CD4-positive, alpha-beta memory T cell (primary cell): ENCODE measurements around the gene ASB3. TPM values are rescaled to one million over a fixed set of nuclear protein-coding genes. Genes with fewer than 3 reads are reported as not detected.
A peak's percentile ranks its signal among the peaks of the same experiment; 100 is the strongest.

Experiments
- CTCF ChIA-PET: fragments of 350-600 bp; sonication (Branson Sonifier 250); formaldehyde crosslinking; loops from one replicate; lab custom pipeline; 2021; ENCODE audit warnings: inconsistent platforms; ENCODE audit not compliant: partially characterized antibody; lab: Charles Lee
- POLR2A ChIA-PET: fragments of 350-600 bp; sonication (Branson Sonifier 250); formaldehyde crosslinking; loops from one replicate; lab custom pipeline; 2021; ENCODE audit not compliant: partially characterized antibody; lab: Charles Lee
- DNase-seq, 5 donors: peaks; one replicate each; pipeline versions ENCODE4 v3.0.0 to v3.0.0-alpha.2; 2020 to 2022; ENCODE audit warnings: mixed read lengths in 1 of 5
- H3K27ac ChIP-seq: one replicate; pipeline ENCODE4 v1.7.0; 2013; ENCODE audit warnings: low read depth, low read length
- H3K27me3 ChIP-seq: 2 replicates; pipeline ENCODE4 v1.7.0; 2013; ENCODE audit warnings: mild to moderate bottlenecking, low read length, moderate library complexity; ENCODE audit not compliant: insufficient read depth
- H3K36me3 ChIP-seq: 2 replicates; pipeline ENCODE4 v1.7.0; 2013; ENCODE audit warnings: mild to moderate bottlenecking, low read length, moderate library complexity; ENCODE audit not compliant: insufficient read depth
- H3K4me1 ChIP-seq: 2 replicates; pipeline ENCODE4 v1.7.0; 2013; ENCODE audit warnings: mild to moderate bottlenecking, low read length, moderate library complexity; ENCODE audit not compliant: insufficient read depth
- H3K4me3 ChIP-seq, 2 donors: one replicate each; pipeline ENCODE4 v1.7.0; 2013; ENCODE audit warnings: low read length in 2 of 2, mild to moderate bottlenecking in 1 of 2
- H3K9me3 ChIP-seq, 2 donors: one replicate each; pipeline ENCODE4 v1.7.0; 2013; ENCODE audit warnings: low read length in 2 of 2, control low read depth in 1 of 2; ENCODE audit not compliant: control insufficient read depth in 1 of 2
- H3K27ac Mint-ChIP-seq, 7 donors: one replicate each; pipeline ENCODE4 v1.8.0; 2020 to 2021; ENCODE audit warnings: mixed read lengths in 7 of 7, mild to moderate bottlenecking in 6 of 7, inconsistent platforms in 3 of 7, moderate library complexity in 3 of 7
- H3K27me3 Mint-ChIP-seq, 2 donors: one replicate each; pipeline ENCODE4 v1.8.0; 2020 to 2021; ENCODE audit warnings: mixed read lengths in 2 of 2
- H3K36me3 Mint-ChIP-seq, 2 donors: one replicate each; pipeline ENCODE4 v1.8.0; 2020 to 2021; ENCODE audit warnings: mixed read lengths in 2 of 2, inconsistent platforms in 1 of 2, mild to moderate bottlenecking in 1 of 2
- H3K4me1 Mint-ChIP-seq, 4 donors: one replicate each; pipeline ENCODE4 v1.8.0; 2020 to 2021; ENCODE audit warnings: mixed read lengths in 4 of 4, mild to moderate bottlenecking in 1 of 4
- H3K4me3 Mint-ChIP-seq, 8 donors: one replicate each; pipeline ENCODE4 v1.8.0; 2020 to 2021; ENCODE audit warnings: mixed read lengths in 8 of 8, mild to moderate bottlenecking in 7 of 8, moderate library complexity in 6 of 8, inconsistent platforms in 3 of 8
- H3K9me3 Mint-ChIP-seq, 8 donors: one replicate each; pipeline ENCODE4 v1.8.0; 2020 to 2021; ENCODE audit warnings: mixed read lengths in 8 of 8, mild to moderate bottlenecking in 5 of 8, inconsistent platforms in 3 of 8, moderate library complexity in 1 of 8
- intact Hi-C: fragments of 100-400 bp; cut with micrococcal nuclease; formaldehyde crosslinking; loops from one replicate; pipeline ENCODE4 v1.15.1; 2023
- polyA plus RNA-seq, 2 donors: library from polyadenylated mRNA; unstranded; fragments of 300-500 nt; fragmentation: Illumina TruSeq; gene quantifications; one replicate each; pipeline ENCODE4 v1.2.3, GENCODE V29; 2021
- total RNA-seq, 2 experiments: library from RNA; stranded (reverse); gene quantifications; one replicate each; pipeline ENCODE4 v1.2.3, GENCODE V29; 2021

Gene ASB3
- total and polyA plus RNA-seq, 4 experiments from 2014 or later, result 18.1 to 43.5 (median 34.6) TPM

DNA sequence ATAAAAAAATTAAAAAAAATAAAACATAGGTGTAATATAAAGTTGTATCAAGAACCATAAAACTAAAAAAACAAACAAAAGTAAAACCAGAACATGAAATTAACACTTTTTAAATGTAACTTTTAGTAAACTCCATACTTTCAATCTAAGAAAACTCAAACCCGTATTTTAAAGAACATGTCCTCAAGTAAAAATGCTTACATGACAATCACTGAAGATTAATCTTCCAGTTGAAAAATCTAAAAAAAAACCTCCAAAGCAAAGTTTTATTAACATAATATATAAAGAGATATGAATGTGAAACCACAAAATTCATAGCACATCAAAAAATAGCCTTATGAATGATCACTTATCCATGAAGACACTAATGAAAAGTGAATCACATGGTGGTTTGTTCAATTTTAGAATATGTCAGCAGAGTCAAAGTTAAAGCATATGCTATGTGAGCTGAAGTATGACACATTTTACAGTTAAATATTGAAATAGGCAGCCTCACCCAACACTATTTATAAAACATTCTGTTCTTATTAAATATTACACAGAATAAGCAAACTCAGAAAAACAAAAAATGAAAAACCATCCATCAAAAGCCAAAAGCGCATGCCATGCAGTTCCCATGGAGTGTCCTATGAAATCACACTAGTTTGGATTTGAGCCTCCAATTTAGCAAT, 42.2 kb downstream of the ASB3 start:
- H3K9me3 Mint-ChIP-seq, result no peaks in the 10 kb centered on the region
- ChIA-PET CTCF (interaction anchor here (1.3 kb wide), 2 partner anchors 12 to 29 kb away, joined by 3 to 4 read pairs; no protein-coding TSS in a partner anchor), POLR2A (interaction anchor here (1.6 kb wide), 1 partner anchor 24 kb away, joined by 3 read pairs; no protein-coding TSS in a partner anchor)
- H3K36me3 ChIP-seq, result no peaks in the 10 kb centered on the region
- no peaks in the 10 kb centered on the region for H3K27me3 Mint-ChIP-seq
- peaks cover 0 to 8% (median 5%) of the 10 kb centered on the region in 4 donors for H3K4me1 Mint-ChIP-seq
- no peaks in the 10 kb centered on the region for H3K4me1 ChIP-seq
- intact Hi-C loops, result no loop called here
- H3K27ac ChIP-seq, result no peak overlapping the region
- no peak overlapping the region for H3K4me3 ChIP-seq
- no peak overlapping the region for H3K4me3 Mint-ChIP-seq
- H3K27ac Mint-ChIP-seq, result no peak overlapping the region
- DNase-seq, result no peak
- no peaks in the 10 kb centered on the region for H3K9me3 ChIP-seq
- H3K27me3 ChIP-seq, result no peaks in the 10 kb centered on the region
- H3K36me3 Mint-ChIP-seq, result peaks cover 33 to 48% of the 10 kb centered on the region in 2 donors

DNA sequence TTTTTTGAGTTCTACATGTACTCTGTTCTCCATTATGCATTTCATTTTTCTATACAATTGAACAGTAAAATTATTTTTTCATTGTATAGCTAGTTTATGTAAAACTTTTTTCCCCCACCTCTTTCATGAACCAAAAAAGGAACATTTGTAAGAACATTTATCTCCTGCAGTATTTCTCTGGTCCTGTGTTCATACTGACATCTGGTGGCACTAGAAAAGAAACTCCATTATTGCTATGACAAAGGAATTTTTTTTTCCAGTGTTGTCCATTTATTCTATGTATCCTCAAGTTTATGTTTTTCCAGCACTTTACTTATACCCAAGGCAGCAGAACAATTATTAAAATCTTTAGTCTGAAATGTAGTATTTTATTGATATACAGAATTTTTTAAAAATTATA, 46.6 kb downstream of the ASB3 start:
- H3K4me3 ChIP-seq, result no peak overlapping the region
- no peak for DNase-seq
- ChIA-PET POLR2A (no interaction called here), CTCF (interaction anchor here (1.2 kb wide), 1 partner anchor 28 kb away, joined by 3 read pairs; the partner anchor contains the start of gene CHAC2)
- H3K27me3 ChIP-seq, result no peaks in the 10 kb centered on the region
- Mint-ChIP-seq H3K36me3 (peaks cover 22 to 38% of the 10 kb centered on the region in 2 donors), H3K27me3 (no peaks in the 10 kb centered on the region), H3K9me3 (no peaks in the 10 kb centered on the region), H3K4me3 (no peak overlapping the region), H3K27ac (no peak overlapping the region), H3K4me1 (peaks cover 0 to 12% (median 9%) of the 10 kb centered on the region in 4 donors)
- no peak overlapping the region for H3K27ac ChIP-seq
- intact Hi-C loops, result no loop called here
- no peaks in the 10 kb centered on the region for H3K36me3 ChIP-seq
- H3K9me3 ChIP-seq, result no peaks in the 10 kb centered on the region
- H3K4me1 ChIP-seq, result no peaks in the 10 kb centered on the region

DNA sequence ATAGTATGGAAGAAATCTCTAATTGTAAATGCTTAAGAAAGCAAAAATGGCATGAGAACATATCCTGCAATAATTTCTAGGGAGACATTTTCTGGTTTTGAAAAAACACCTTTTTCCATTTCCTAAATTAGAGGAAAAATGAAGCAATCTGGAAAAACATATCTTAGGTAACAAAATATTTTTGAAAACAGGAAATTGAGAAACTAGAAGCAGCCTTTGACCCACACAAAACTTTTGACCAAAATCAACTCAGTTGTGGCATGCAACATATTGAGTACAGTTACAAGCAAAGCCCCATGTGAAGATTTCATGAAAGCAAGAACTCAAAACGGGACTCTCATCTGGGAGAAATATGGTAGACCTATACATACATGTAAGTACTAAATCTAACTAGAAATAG, 47.7 kb downstream of the ASB3 start:
- no peaks in the 10 kb centered on the region for H3K4me1 ChIP-seq
- H3K9me3 ChIP-seq, result no peaks in the 10 kb centered on the region
- Mint-ChIP-seq H3K4me1 (peaks cover 0 to 14% (median 11%) of the 10 kb centered on the region in 4 donors), H3K36me3 (peaks cover 26 to 47% of the 10 kb centered on the region in 2 donors), H3K27me3 (no peaks in the 10 kb centered on the region), H3K9me3 (no peaks in the 10 kb centered on the region), H3K4me3 (no peak overlapping the region), H3K27ac (no peak overlapping the region)
- no peaks in the 10 kb centered on the region for H3K36me3 ChIP-seq
- POLR2A ChIA-PET, result no interaction called here
- H3K27me3 ChIP-seq, result no peaks in the 10 kb centered on the region
- DNase-seq, result no peak
- no peak overlapping the region for H3K4me3 ChIP-seq
- intact Hi-C loops, result no loop called here
- no peak overlapping the region for H3K27ac ChIP-seq
- CTCF ChIA-PET, result interaction anchor here (1.2 kb wide), 1 partner anchor 29 kb away, joined by 3 read pairs; the partner anchor contains the start of gene CHAC2

- H3K9me3 ChIP-seq, result no peaks in the 10 kb centered on the region
- Mint-ChIP-seq H3K27ac (peak overlapping the region in 1 of 7 donors; percentile 29), H3K9me3 (no peaks in the 10 kb centered on the region), H3K36me3 (peaks cover 25 to 39% of the 10 kb centered on the region in 2 donors), H3K27me3 (no peaks in the 10 kb centered on the region), H3K4me1 (peaks cover 0 to 12% (median 6%) of the 10 kb centered on the region in 4 donors), H3K4me3 (no peak overlapping the region)
- ChIA-PET CTCF (no interaction called here), POLR2A (no interaction called here)
- H3K36me3 ChIP-seq, result no peaks in the 10 kb centered on the region
- no peaks in the 10 kb centered on the region for H3K27me3 ChIP-seq
- H3K27ac ChIP-seq, result no peak overlapping the region
- DNase-seq, result no peak
- H3K4me3 ChIP-seq, result no peak overlapping the region
- intact Hi-C loops, result no loop called here
- no peaks in the 10 kb centered on the region for H3K4me1 ChIP-seq
Observed at GRCh38 chr2:53737091-53737490, 49.7 kb downstream of the ASB3 start.

DNA sequence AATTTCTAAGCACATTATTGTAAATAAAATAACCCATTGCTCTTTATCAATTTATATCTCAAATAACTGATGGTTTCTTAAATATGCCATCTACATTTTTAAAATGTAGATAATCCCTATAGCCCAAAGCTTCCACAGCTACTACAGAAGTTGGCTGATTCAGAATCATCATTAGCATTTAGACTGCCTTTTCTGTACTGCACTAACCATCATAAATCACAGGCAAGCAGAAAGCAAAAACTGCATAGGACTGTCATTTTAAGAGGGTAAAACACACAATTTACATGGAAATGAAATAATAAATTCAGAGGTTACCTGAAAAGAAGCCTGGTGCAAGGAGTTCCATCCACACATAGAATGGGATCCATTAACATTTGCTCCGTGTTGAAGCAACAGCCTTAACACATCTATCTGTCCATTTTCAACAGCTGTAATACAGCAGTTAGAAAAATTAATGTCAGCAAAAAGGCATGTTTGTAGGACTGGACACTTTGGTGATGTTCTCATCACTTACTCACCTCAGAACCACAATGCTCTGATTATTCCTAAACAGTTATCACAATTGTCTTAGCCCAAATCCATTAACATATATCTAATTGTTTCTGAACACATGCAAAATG, 57.5 kb downstream of the ASB3 start:
- H3K27ac Mint-ChIP-seq, result peak overlapping the region in 1 of 7 donors; percentile 59
- peaks cover 0 to 6% (median 0%) of the 10 kb centered on the region in 8 donors for H3K9me3 Mint-ChIP-seq
- DNase-seq, result no peak
- ChIA-PET POLR2A (no interaction called here), CTCF (no interaction called here)
- no peaks in the 10 kb centered on the region for H3K36me3 ChIP-seq
- peaks cover 50 to 52% of the 10 kb centered on the region in 2 donors for H3K36me3 Mint-ChIP-seq
- no peaks in the 10 kb centered on the region for H3K27me3 Mint-ChIP-seq
- H3K4me3 Mint-ChIP-seq, result no peak overlapping the region
- intact Hi-C loops, result no loop called here
- H3K27ac ChIP-seq, result no peak overlapping the region
- H3K9me3 ChIP-seq, result no peaks in the 10 kb centered on the region
- no peaks in the 10 kb centered on the region for H3K4me1 ChIP-seq
- no peak overlapping the region for H3K4me3 ChIP-seq
- H3K4me1 Mint-ChIP-seq, result peaks cover 6 to 12% (median 9%) of the 10 kb centered on the region in 4 donors
- H3K27me3 ChIP-seq, result no peaks in the 10 kb centered on the region

DNA sequence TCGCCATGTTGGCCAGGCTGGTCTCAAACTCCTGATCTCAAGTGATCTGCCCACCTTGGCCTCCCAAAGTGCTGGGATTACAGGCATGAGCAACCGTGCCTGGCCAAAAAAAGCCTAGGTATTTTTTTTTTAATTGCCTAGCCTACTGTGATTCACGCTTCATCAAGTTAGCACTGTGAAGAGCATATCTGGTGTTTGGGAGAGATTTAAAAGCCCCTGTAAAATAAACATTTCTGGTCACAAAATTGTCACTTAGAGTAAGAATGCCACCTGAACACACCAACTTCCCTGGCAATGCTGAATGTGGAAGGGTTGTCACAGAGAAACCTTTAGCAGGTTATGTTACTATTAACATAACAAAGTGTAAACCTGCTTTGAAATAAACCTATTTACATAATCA, 58.8 kb downstream of the ASB3 start:
- Mint-ChIP-seq H3K36me3 (peaks cover 50 to 51% of the 10 kb centered on the region in 2 donors), H3K27me3 (no peaks in the 10 kb centered on the region), H3K4me1 (peaks cover 5 to 18% (median 15%) of the 10 kb centered on the region in 4 donors), H3K9me3 (peaks cover 0 to 6% (median 0%) of the 10 kb centered on the region in 8 donors), H3K27ac (peak overlapping the region in 2 of 7 donors; percentile 23 to 57), H3K4me3 (no peak overlapping the region)
- Histone ChIP-seq H3K4me1 (no peaks in the 10 kb centered on the region), H3K4me3 (no peak overlapping the region), H3K27me3 (no peaks in the 10 kb centered on the region), H3K9me3 (no peaks in the 10 kb centered on the region), H3K27ac (no peak overlapping the region), H3K36me3 (no peaks in the 10 kb centered on the region)
- CTCF ChIA-PET, result no interaction called here
- intact Hi-C loops, result no loop called here
- POLR2A ChIA-PET, result no interaction called here
- no peak for DNase-seq

DNA sequence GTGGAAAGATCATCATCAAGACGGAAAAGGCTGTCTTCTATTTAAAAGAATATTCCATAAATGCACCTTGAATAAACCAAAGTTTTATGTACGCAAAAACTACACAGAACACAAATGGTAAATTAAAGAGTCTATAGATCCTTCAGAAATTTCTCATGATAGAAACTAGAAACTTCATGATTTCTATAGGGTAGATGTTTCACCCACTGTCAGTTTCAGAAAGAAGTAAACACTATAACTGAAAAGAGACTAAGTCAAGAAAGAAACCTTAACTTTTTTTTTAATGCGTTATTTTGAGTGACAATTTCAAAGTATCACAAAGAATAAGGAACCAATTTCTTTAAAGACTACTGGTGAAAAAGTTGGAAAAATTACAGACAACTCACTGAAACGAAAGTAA, 61.1 kb downstream of the ASB3 start:
- H3K9me3 Mint-ChIP-seq, result peaks cover 0 to 6% (median 0%) of the 10 kb centered on the region in 8 donors
- ChIA-PET CTCF (no interaction called here), POLR2A (no interaction called here)
- peak overlapping the region in 1 of 8 donors; percentile 55 for H3K4me3 Mint-ChIP-seq
- no peak overlapping the region for H3K27ac ChIP-seq
- H3K36me3 ChIP-seq, result no peaks in the 10 kb centered on the region
- no peaks in the 10 kb centered on the region for H3K9me3 ChIP-seq
- no peak overlapping the region for H3K4me3 ChIP-seq
- H3K4me1 ChIP-seq, result no peaks in the 10 kb centered on the region
- no peaks in the 10 kb centered on the region for H3K27me3 Mint-ChIP-seq
- peaks cover 58 to 63% of the 10 kb centered on the region in 2 donors for H3K36me3 Mint-ChIP-seq
- no peaks in the 10 kb centered on the region for H3K27me3 ChIP-seq
- H3K27ac Mint-ChIP-seq, result peak overlapping the region in 1 of 7 donors; percentile 7
- H3K4me1 Mint-ChIP-seq, result peaks cover 11 to 29% (median 22%) of the 10 kb centered on the region in 4 donors
- intact Hi-C loops, result no loop called here
- DNase-seq, result no peak
